CD14-positive monocyte (primary cell): ENCODE measurements around the gene SLCO3A1. TPM values are rescaled to one million over a fixed set of nuclear protein-coding genes. Genes with fewer than 3 reads are reported as not detected.

ENCODE experiments used
- DNase-seq, 3 donors: peaks; one replicate each; pipeline ENCODE4 v3.0.0-alpha.2; 2011 to 2022
- H2AFZ ChIP-seq: 2 replicates; pipeline ENCODE4 v1.6.0; 2012; ENCODE audit warnings: mild to moderate bottlenecking, low read depth, low read length, inconsistent platforms; ENCODE audit not compliant: insufficient read depth, poor library complexity, severe bottlenecking
- H3K27ac ChIP-seq, 2 donors: 1 replicate in 1 of 2; 2 replicates in 1 of 2; pipeline ENCODE4 v1.5.1; 2012 to 2013; ENCODE audit warnings: low read length in 2 of 2, control low read depth in 1 of 2, inconsistent platforms in 1 of 2, low read depth in 1 of 2, mild to moderate bottlenecking in 1 of 2
- H3K27me3 ChIP-seq, 2 donors: one replicate each; pipeline versions ENCODE4 v1.6.0 to v1.6.1; 2011 to 2013; ENCODE audit warnings: low read length in 2 of 2; ENCODE audit not compliant: control insufficient read depth in 2 of 2, insufficient read depth in 2 of 2
- H3K36me3 ChIP-seq, 2 donors: replicated peaks in 1 of 2; 1 replicate in 1 of 2; 2 replicates in 1 of 2; pipeline versions ENCODE4 v1.5.1 to v1.6.1; 2012 to 2013; ENCODE audit warnings: low read length in 2 of 2, control low read depth in 1 of 2, inconsistent platforms in 1 of 2, mild to moderate bottlenecking in 1 of 2; ENCODE audit not compliant: insufficient read depth in 2 of 2, control insufficient read depth in 1 of 2
- H3K4me1 ChIP-seq, 2 donors: 1 replicate in 1 of 2; 2 replicates in 1 of 2; pipeline versions ENCODE4 v1.5.1 to v1.6.1; 2012 to 2013; ENCODE audit warnings: low read length in 2 of 2, control low read depth in 1 of 2, inconsistent platforms in 1 of 2, mild to moderate bottlenecking in 1 of 2, moderate library complexity in 1 of 2; ENCODE audit not compliant: insufficient read depth in 2 of 2, control insufficient read depth in 1 of 2
- H3K4me2 ChIP-seq: replicated peaks from 2 replicates; pipeline ENCODE3; 2012; ENCODE audit warnings: low read length, moderate library complexity, mild to moderate bottlenecking; ENCODE audit not compliant: poor library complexity, severe bottlenecking; ENCODE audit errors: extremely low read depth
- H3K4me3 ChIP-seq, 3 experiments: fragments of 200-600 bp in 1 of 3; sonication (generic) in 1 of 3; replicated peaks in 1 of 3; 1 replicate in 2 of 3; 2 replicates in 1 of 3; pipeline ENCODE4 v1.5.1; 2011 to 2013; ENCODE audit warnings: low read length in 3 of 3, mild to moderate bottlenecking in 3 of 3, control low read depth in 2 of 3, low read depth in 2 of 3, inconsistent platforms in 1 of 3, moderate library complexity in 1 of 3
- H3K79me2 ChIP-seq: 2 replicates; pipeline ENCODE4 v1.6.0; 2012; ENCODE audit warnings: mild to moderate bottlenecking, control low read depth, inconsistent platforms, low read length, moderate library complexity; ENCODE audit not compliant: insufficient read depth
- H3K9ac ChIP-seq: 2 replicates; pipeline ENCODE4 v1.6.0; 2017; ENCODE audit warnings: low read length, mild to moderate bottlenecking; ENCODE audit not compliant: insufficient read depth, poor library complexity, severe bottlenecking
- H3K9me3 ChIP-seq, 2 donors: replicated peaks in 1 of 2; 1 replicate in 1 of 2; 2 replicates in 1 of 2; pipeline versions ENCODE4 v1.5.1 to v1.6.1; 2012 to 2013; ENCODE audit warnings: low read length in 2 of 2, control low read depth in 1 of 2; ENCODE audit not compliant: control insufficient read depth in 1 of 2, insufficient read depth in 1 of 2
- H4K20me1 ChIP-seq: 2 replicates; pipeline ENCODE4 v1.6.0; 2012; ENCODE audit warnings: mild to moderate bottlenecking, low read length, control low read depth, moderate library complexity; ENCODE audit not compliant: insufficient read depth
- H3K27ac Mint-ChIP-seq, 7 donors: one replicate each; pipeline ENCODE4 v1.8.0; 2020; ENCODE audit warnings: mild to moderate bottlenecking in 7 of 7, mixed read lengths in 7 of 7, moderate library complexity in 6 of 7, inconsistent platforms in 2 of 7
- H3K27me3 Mint-ChIP-seq, 3 donors: one replicate each; pipeline ENCODE4 v1.8.0; 2021 to 2022; ENCODE audit warnings: low read depth in 3 of 3, mild to moderate bottlenecking in 3 of 3, mixed read lengths in 3 of 3, moderate library complexity in 3 of 3, inconsistent platforms in 1 of 3
- H3K36me3 Mint-ChIP-seq, 2 donors: one replicate each; pipeline ENCODE4 v1.8.0; 2020; ENCODE audit warnings: mixed read lengths in 2 of 2, inconsistent platforms in 1 of 2, mild to moderate bottlenecking in 1 of 2
- H3K4me1 Mint-ChIP-seq: one replicate; pipeline ENCODE4 v1.8.0; 2020; ENCODE audit warnings: mild to moderate bottlenecking, mixed read lengths
- H3K4me3 Mint-ChIP-seq, 2 donors: one replicate each; pipeline ENCODE4 v1.8.0; 2020; ENCODE audit warnings: mild to moderate bottlenecking in 2 of 2, mixed read lengths in 2 of 2, moderate library complexity in 1 of 2
- H3K9me3 Mint-ChIP-seq, 7 donors: one replicate each; pipeline ENCODE4 v1.8.0; 2020 to 2022; ENCODE audit warnings: mixed read lengths in 7 of 7, mild to moderate bottlenecking in 6 of 7, moderate library complexity in 6 of 7, inconsistent platforms in 2 of 7
- CTCF ChIP-seq: fragments of 200-600 bp; IDR thresholded peaks from one replicate; pipeline ENCODE4 v1.8.0; 2022; ENCODE audit warnings: antibody characterized with exemption, mild to moderate bottlenecking
- WGBS: methylation state at CpG from one replicate; pipeline ENCODE4 v1.1.5; 2013; ENCODE audit warnings: missing lambda C conversion rate; ENCODE audit not compliant: insufficient coverage; 5-methylcytosine and 5-hydroxymethylcytosine counted together
- intact Hi-C, 2 donors: fragments of 100-400 bp; cut with micrococcal nuclease; formaldehyde crosslinking; loops; one replicate each; pipeline versions ENCODE4 v1.15.0 to v1.15.1; 2023
- polyA plus RNA-seq, 3 donors: library from polyadenylated mRNA; depleted of rRNA in 1 of 3; unstranded in 2 of 3; stranded (reverse) in 1 of 3; fragments of 300-500 nt in 2 of 3; fragments of >200 nt in 1 of 3; fragmentation: Illumina TruSeq in 2 of 3; gene quantifications; 1 replicate in 2 of 3; 2 replicates in 1 of 3; pipeline ENCODE4 v1.2.3, GENCODE V29; 2012 to 2021

SLCO3A1 gene
- polyA plus RNA-seq, 3 donors: 53.7 to 76.2 (median 62.8) TPM

DNA sequence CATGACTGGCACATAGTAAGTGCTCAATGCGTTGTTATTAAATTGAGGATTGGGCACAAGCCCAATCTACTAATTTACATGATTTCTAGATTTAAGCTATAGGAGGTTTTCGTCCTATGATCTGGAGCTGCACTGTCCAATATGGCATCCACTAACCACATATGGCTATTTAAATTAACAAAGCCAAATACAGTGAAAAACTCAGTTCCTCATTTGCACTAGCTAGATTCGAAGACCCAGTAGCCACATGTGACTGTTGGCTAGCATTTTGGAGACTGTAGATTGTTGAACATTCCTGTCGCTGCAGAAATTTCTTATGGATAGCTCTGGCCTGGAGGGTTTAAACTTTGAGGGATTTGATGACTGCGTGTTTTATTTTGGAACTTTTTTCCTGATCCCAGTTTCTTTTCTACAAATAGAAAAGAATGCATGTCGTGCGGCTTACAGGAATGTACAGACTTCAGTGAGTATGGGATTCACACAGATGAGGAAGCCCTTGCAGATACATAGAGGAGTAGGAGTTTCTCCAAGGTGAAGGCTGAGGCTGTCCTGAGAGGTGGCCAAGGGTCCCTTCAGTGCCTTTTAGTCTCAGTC, 82.8 kb downstream of the SLCO3A1 start:
- no peaks in the 10 kb centered on the region for H3K27me3 ChIP-seq
- H3K4me3 ChIP-seq: no peak overlapping the region
- DNase-seq: peak in 2 of 3 donors; percentile 30 to 32
- Mint-ChIP-seq H3K9me3 (peaks cover 0 to 6% (median 3%) of the 10 kb centered on the region in 7 donors), H3K4me3 (no peak overlapping the region), H3K4me1 (peaks cover 52% of the 10 kb centered on the region), H3K27ac (peak overlapping the region in 6 of 7 donors; percentile 58 to 72 (median 62)), H3K36me3 (peaks cover 4 to 17% of the 10 kb centered on the region in 2 donors), H3K27me3 (no peaks in the 10 kb centered on the region)
- no peak overlapping the region for H2AFZ ChIP-seq
- H3K4me2 ChIP-seq: no peak overlapping the region
- H3K9ac ChIP-seq: no peak overlapping the region
- 50% methylated on average over 2 of the region's 7 CpGs for WGBS
- H4K20me1 ChIP-seq: peaks cover 94% of the 10 kb centered on the region
- TF ChIP-seq CTCF: no peak
- H3K9me3 ChIP-seq: no peaks in the 10 kb centered on the region
- peaks cover 37 to 62% of the 10 kb centered on the region in 2 donors for H3K4me1 ChIP-seq
- peaks cover 100% of the 10 kb centered on the region for H3K79me2 ChIP-seq
- H3K27ac ChIP-seq: peak overlapping the region in 1 of 2 donors; percentile 62
- no peaks in the 10 kb centered on the region for H3K36me3 ChIP-seq
- intact Hi-C loops: no loop called here

DNA sequence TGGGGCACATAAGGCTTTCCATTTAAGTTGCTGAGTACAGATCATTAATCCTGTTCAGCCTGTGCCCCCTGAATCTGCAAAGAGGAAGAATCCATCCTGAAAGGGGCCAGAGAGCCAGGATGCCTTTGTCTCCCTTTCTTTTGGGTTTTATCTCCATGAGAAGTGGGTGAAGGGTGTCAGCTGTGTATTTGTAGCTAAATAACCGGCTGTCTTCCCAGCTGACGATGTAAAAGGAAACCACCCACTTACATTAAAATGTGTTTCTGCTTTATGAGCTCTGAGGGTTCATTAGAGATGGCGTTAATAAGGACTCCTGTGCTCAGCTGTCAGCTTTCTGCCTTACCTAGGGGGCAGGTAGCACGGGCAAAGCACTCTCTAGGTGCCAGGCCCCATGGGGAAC, 83.4 kb downstream of the SLCO3A1 start:
- Histone ChIP-seq H3K9me3 (no peaks in the 10 kb centered on the region), H3K79me2 (peaks cover 100% of the 10 kb centered on the region), H4K20me1 (peaks cover 91% of the 10 kb centered on the region), H3K27ac (no peak overlapping the region), H3K4me3 (no peak overlapping the region), H3K27me3 (no peaks in the 10 kb centered on the region), H3K36me3 (no peaks in the 10 kb centered on the region), H3K9ac (no peak overlapping the region), H3K4me1 (peaks cover 44 to 68% of the 10 kb centered on the region in 2 donors), H3K4me2 (no peak overlapping the region), H2AFZ (no peak overlapping the region)
- Mint-ChIP-seq H3K27ac (peak overlapping the region in 3 of 7 donors; percentile 24 to 57 (median 40)), H3K9me3 (peaks cover 0 to 6% (median 3%) of the 10 kb centered on the region in 7 donors), H3K4me1 (peaks cover 58% of the 10 kb centered on the region), H3K4me3 (no peak overlapping the region), H3K27me3 (no peaks in the 10 kb centered on the region), H3K36me3 (peaks cover 4 to 17% of the 10 kb centered on the region in 2 donors)
- intact Hi-C loops: no loop called here
- 95% methylated on average over 2 of the region's 4 CpGs for WGBS
- no peak for DNase-seq
- no peak for TF ChIP-seq CTCF
